H7 (cell line): ENCODE results near the gene AGO4. TPM values are rescaled to one million over a fixed set of nuclear protein-coding genes. Genes with fewer than 3 reads are reported as not detected.
"Not testable (repeated sequence)": the region's sequence is repeated elsewhere in the genome, so short reads cannot be mapped to it uniquely, and the experiment has no call there.

Experiments used
- DNase-seq: peaks from one replicate; pipeline ENCODE4 v3.0.0; 2012
- H3K27me3 ChIP-seq: 2 replicates; pipeline ENCODE4 v1.6.0; 2011; ENCODE audit warnings: mild to moderate bottlenecking, low read length; ENCODE audit not compliant: control insufficient read depth, insufficient read depth
- H3K36me3 ChIP-seq: replicated peaks from 2 replicates; pipeline ENCODE4 v1.5.1; 2011; ENCODE audit warnings: low read length; ENCODE audit not compliant: control insufficient read depth, insufficient read depth
- H3K4me3 ChIP-seq: 2 replicates; pipeline ENCODE4 v1.5.1; 2011; ENCODE audit warnings: low read depth, mild to moderate bottlenecking, control low read depth, low read length, moderate library complexity; ENCODE audit not compliant: insufficient read depth
- total RNA-seq: library from RNA; depleted of rRNA; stranded (reverse); fragments of >200 nt; shearing (Covaris generic); gene quantifications from 2 replicates; pipeline ENCODE4 v1.2.3, GENCODE V29; 2014

Gene AGO4
- total RNA-seq, 1 experiment from 2014 or later, result 8.3 TPM

GRCh38 chr1:35864813-35865212 is 57.0 kb downstream of the AGO4 start:
- H3K36me3 ChIP-seq, result no peaks in the 10 kb centered on the region
- no peak overlapping the region for H3K4me3 ChIP-seq
- H3K27me3 ChIP-seq, result no peaks in the 10 kb centered on the region
- DNase-seq, result no peak

GRCh38 chr1:35866991-35867390 is 59.2 kb downstream of the AGO4 start:
- H3K36me3 ChIP-seq, result no peaks in the 10 kb centered on the region

GRCh38 chr1:35869245-35869950 is 61.6 kb downstream of the AGO4 start:
- DNase-seq, result peak; percentile 50
- not testable (repeated sequence) for H3K27me3 ChIP-seq, H3K4me3 ChIP-seq, H3K36me3 ChIP-seq

More at GRCh38 chr1:35866991-35867390, 59.2 kb downstream of the AGO4 start:
- H3K27me3 ChIP-seq, result no peaks in the 10 kb centered on the region
- H3K4me3 ChIP-seq, result no peak overlapping the region
- no peak for DNase-seq

- Histone ChIP-seq H3K27me3 (no peaks in the 10 kb centered on the region), H3K4me3 (no peak overlapping the region), H3K36me3 (no peaks in the 10 kb centered on the region)
- no peak for DNase-seq
Observed at GRCh38 chr1:35870651-35871309, 63.0 kb downstream of the AGO4 start.

- Histone ChIP-seq H3K36me3 (no peaks in the 10 kb centered on the region), H3K27me3 (no peaks in the 10 kb centered on the region), H3K4me3 (no peak overlapping the region)
- no peak for DNase-seq
Observed at GRCh38 chr1:35873243-35873750, 65.5 kb downstream of the AGO4 start.

- H3K4me3 ChIP-seq, DNase-seq, H3K36me3 ChIP-seq, H3K27me3 ChIP-seq: not testable (repeated sequence)
Observed at GRCh38 chr1:35874115-35874514, 66.3 kb downstream of the AGO4 start.

GRCh38 chr1:35876988-35877387 is 69.2 kb downstream of the AGO4 start:
- H3K36me3 ChIP-seq, result no peaks in the 10 kb centered on the region
- no peak overlapping the region for H3K4me3 ChIP-seq
- DNase-seq, result peak; percentile 60
- H3K27me3 ChIP-seq, result no peaks in the 10 kb centered on the region

- H3K4me3 ChIP-seq, result no peak overlapping the region
- no peaks in the 10 kb centered on the region; the same call in 1 of the 2 replicates for H3K27me3 ChIP-seq
- no peak for DNase-seq
- no peaks in the 10 kb centered on the region for H3K36me3 ChIP-seq
Observed at GRCh38 chr1:35881850-35882273, 74.0 kb downstream of the AGO4 start.

- peak overlapping the region; percentile 25; the same call in 1 of the 2 replicates for H3K4me3 ChIP-seq
- no peak for DNase-seq
- no peaks in the 10 kb centered on the region; the same call in 1 of the 2 replicates for H3K27me3 ChIP-seq
- H3K36me3 ChIP-seq, result no peaks in the 10 kb centered on the region
Observed at GRCh38 chr1:35882586-35882944, 74.7 kb downstream of the AGO4 start.

- H3K4me3 ChIP-seq, result peak within 1 kb of the TSS; percentile 99
- DNase-seq, result peak; percentile 99
Observed at GRCh38 chr1:35882945-35883634, 75.3 kb downstream of the AGO4 start, which contains the start of gene AGO1. Gene AGO1 (plus strand): TSS chr1:35883209. CDS start chr1:35883422, 213 bp downstream.

GRCh38 chr1:35883635-35884101 is 75.9 kb downstream of the AGO4 start:
- Histone ChIP-seq H3K4me3 (peak overlapping the region; percentile 99), H3K27me3 (no peaks in the 10 kb centered on the region; the same call in 1 of the 2 replicates), H3K36me3 (peaks cover 2% of the 10 kb centered on the region)
- peak; percentile 95 for DNase-seq

More at GRCh38 chr1:35882945-35883634, 75.3 kb downstream of the AGO4 start, which contains the start of gene AGO1:
- no peaks in the 10 kb centered on the region for H3K36me3 ChIP-seq
- H3K27me3 ChIP-seq, result no peaks in the 10 kb centered on the region; the same call in 1 of the 2 replicates

GRCh38 chr1:35884934-35885333 is 77.1 kb downstream of the AGO4 start:
- no peak overlapping the region for H3K4me3 ChIP-seq
- no peaks in the 10 kb centered on the region; the same call in 1 of the 2 replicates for H3K27me3 ChIP-seq
- peaks cover 3% of the 10 kb centered on the region for H3K36me3 ChIP-seq
- DNase-seq, result no peak

GRCh38 chr1:35885961-35886558 is 78.2 kb downstream of the AGO4 start:
- Histone ChIP-seq H3K27me3 (no peaks in the 10 kb centered on the region; the same call in 1 of the 2 replicates), H3K36me3 (peaks cover 8% of the 10 kb centered on the region), H3K4me3 (peak overlapping the region; percentile 35)
- peak; percentile 94 for DNase-seq
